GM19467 (cell line): ENCODE measurements around the gene CACNA1A.
"Not testable (repeated sequence)": the region's sequence is repeated elsewhere in the genome, so short reads cannot be mapped to it uniquely, and the experiment has no call there.

Experiments
- ATAC-seq: cut with Tn5 transposase; IDR thresholded peaks from one replicate; pipeline ENCODE4 v1.9.1; 2021; ENCODE audit warnings: mild to moderate bottlenecking, moderate library complexity; ENCODE audit not compliant: unreplicated experiment

The CACNA1A gene

DNA sequence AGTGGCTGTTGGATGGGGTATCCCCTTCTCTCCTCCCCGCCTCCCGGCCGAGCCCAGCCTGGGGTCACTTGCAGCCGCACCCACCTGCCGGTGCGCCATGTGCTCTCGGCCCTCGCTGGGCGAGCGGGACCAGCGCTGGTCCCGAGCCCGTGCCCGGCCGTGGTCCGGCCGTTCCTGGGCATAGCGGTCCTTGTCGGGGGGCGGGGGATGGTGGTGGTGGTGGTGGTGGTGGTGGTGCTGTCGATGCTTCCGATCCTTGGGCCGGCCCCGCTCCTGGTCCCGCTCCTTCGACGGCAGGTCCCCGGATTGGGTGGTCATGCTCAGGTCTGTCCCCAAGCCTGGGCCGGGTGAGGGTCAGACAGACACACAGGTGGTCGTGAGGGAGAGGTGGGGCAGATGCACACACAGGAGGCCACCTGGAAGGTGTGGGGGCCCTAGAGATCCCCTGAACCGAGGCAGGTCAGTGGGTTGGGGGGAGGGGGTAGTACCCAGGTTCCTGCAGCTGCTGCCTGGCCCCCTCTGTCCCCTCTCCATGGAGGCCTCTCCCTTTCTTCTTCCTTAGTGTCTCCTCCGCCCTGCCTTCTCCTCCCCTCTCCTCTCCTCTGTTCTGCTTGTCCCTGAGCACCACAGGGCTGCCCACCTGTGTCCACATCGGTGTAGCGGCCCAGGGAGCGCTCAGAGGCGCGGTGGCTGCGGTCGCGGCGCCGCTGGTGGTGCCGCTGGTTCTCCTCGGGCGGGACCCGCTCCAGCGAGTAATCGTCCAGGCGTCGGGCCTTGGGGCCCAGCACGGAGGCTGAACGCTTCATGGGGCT is 297.4 kb downstream of the CACNA1A start:
- ATAC-seq = no peak

DNA sequence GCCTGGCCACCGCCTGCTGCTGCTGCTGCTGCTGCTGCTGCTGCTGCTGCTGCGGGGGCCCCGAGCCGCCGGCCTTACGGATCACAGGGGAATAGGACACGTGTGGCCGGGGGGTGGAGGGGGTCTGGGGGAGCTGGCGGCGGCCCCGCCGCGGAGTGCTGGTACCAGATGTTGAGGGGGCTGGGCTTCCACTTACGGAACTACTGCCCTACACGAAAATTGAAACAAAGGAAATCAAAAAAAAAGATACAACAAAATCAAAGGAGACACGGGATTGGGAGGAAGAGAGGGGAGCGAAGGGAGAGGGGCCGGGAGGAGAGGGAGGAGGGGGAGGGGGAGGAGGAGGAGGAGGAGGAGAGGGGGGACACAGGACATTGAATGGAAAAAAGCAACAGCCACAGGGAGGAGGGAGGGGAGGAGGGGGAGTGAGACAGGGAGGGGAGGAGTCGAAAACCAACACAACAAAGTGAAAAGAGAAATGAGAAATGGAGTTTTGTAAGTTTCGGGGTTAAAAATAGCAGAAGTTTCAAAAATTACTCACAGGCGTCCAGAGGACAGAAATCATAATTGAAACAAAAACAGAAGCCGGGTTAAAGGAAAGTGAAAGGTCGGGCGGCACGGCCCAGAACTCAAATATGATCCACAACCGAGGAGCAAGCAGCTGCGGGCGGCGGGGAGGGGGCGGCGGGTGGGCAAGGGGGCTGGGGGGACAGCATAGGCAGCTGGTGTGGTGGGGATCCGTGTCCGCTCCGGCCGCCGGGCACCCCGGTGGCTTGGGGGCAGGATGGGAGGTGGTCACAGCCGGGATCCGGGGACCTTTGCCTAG is 298.2 kb downstream of the CACNA1A start:
- ATAC-seq = peak; percentile 51

DNA sequence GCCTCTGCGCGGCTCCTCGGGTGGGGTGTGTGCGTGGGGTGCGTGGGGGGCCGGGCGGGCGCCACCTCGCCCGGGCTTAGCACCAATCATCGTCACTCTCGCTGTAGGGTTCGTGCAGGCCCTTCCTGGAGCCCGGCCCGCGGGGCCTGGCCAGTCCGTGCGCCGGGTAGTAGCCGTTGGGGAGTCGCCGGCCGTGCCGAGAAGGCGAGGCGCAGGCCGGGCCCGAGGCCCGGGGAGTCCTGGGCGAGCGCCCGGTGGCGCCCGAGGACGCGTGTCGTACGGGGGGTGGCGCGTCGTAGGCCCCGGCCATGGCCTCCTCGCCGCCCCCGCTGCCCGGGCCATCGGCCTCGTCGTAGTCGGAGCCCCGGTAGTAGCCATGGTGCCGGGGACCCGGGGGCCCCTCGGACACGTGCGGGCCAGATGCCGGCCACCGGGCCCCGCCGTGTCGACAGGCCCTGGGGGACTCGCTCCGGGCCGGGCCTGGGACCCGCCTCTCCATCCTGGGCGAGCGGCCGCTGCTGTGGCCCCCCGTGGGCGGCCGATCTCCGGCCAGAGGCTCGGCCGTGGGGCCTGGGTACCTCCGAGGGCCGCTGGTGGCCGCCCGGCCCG is 298.9 kb downstream of the CACNA1A start:
- ATAC-seq = no peak

DNA sequence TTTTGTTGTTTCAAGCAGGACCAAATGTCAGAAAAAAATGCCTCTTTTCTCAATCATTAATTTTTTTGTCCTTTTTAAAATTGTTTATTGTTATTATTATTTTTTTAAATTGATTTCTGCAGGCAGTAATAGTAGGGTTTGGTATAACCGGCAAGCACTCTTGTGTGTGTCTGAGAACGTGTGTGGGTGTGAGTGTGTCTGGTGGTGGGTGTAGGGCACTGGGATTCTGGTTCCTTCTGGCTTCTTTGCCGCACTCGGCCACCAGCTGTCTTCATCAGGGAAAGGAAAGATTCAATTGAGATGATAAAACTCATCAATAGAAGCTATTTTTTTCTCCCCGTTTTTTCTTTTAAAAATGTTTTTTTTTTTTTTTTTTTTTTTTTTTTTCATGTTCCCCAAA is 299.7 kb downstream of the CACNA1A start:
- ATAC-seq = no peak

DNA sequence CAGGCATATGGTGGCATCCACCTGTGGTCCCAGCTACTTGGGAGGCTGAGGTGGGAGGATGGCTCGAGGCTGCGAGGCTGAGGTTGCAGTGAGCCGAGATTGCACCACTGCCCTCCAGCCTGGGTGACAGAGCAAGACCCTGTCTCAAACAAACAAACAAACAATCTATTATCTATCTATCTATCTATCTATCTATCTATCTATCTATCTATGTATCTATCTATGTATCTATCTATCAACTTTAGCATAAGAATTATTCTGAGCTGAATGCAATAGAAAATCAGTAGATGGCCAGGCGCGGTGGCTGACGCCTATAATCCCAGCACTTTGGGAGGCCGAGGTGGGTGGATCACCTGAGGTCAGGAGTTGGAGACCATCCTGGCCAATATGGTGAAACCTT is 304.2 kb downstream of the CACNA1A start:
- ATAC-seq = not testable (repeated sequence)

DNA sequence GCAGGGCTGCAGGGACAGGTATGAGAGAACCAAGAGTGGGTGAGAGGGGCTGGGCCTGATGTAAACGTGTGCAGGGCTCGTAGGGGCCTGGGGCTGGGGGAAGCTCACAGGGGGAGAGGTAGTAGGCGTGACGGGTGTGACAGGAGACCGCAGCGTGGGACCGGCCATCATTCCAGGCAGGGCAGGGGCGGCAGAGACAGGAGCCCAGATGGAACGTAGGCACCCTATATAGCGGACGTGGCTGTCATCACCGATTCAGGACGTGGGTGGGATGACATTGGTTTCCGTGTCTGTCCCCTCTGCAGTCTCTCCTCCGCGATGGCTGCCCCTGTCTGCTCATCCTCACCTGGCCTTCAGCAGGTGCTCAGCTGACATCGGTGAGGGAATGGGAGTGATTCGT is 307.6 kb downstream of the CACNA1A start:
- no peak for ATAC-seq

DNA sequence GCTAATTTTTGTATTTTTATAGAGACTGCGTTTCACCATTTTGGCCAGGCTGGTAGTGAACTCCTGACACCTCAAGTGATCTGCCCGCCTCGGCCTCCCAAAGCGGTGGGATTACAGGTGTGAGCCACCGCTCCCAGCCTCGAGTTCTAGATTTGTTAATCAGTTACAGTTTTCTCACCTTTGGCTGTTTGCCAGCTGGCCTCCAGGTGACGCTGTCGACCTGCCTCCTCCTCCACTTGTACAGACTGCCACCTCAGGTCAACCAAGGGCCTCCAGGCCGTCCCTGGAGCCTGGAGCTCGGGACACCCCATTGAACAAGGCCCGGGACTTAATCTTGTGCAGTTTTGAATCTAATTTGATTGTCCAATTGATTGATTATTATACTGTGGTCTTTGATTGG is 310.6 kb downstream of the CACNA1A start:
- no peak for ATAC-seq

DNA sequence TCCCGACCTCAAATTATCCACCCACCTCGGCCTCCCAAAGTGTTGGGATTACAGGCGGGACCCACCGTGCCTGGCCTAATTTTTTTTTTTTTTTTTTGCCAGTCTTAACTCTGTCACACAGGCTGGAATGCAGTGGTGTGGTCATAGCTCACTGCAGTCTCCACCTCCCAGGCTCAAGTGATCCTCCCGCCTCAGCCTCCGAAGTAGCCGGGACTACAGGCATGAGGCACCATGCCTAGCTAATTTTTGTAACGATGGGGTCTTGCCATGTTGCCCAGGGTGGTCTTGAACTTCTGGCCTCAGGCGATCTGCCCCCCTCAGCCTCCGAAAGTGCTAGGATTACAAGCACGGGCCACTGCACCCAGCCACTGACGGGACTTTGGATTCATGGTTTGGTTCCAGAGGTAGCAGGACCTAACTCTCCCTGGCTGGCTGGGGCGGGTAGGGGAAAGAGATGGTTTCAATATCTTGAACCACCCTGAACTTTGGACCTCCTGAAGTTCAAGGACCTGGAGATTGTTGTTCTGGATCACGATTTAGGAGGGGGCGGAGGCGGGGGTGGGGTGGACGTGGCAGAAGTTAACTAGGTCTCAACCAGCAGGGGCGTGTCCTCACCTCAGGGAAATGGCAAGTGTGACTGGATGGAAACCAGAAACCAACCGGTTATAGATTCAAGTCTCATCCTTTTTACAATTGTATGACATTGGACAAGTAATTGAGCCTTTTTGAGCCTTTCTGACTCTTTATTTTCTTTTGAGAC is 315.3 kb downstream of the CACNA1A start:
- no peak for ATAC-seq

DNA sequence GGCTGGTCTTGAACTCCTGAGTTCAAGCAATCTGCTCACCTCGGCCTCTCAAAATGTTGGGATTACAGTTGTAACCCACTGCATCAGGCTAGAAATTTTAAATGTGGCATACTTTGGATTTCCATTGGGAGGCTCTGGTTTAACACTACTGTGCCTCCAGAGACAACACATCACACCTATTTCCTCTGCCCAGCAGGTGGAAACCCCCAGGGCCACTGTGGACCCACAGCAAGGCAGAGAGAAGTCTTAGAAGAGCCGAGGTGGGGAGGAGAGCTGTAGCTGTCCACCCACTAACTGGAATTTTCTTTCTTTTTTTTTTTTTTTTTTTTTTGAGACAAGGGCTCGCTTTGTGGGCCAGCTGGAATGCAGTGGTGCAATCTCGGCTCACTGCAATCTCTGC is 316.7 kb downstream of the CACNA1A start:
- no peak for ATAC-seq

DNA sequence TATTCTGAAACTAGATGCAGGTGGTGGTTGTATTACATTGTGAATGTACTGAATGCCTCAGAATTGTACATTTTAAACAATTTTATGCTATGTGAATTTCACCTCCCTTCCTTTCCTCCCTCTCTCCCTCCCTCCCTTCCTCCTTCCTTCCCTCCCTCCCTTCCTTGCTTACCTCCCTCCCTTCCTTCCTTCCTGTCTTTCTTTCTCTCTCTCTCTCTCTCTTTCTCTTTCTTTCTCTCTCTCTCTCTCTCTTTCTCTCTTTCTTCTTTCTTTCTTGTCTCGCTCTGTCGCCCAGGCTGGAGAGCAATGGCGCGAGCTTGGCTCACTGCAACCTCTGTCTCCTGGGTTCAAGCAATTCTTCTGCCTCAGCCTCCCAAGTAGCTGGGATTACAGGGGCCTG is 318.9 kb downstream of the CACNA1A start:
- no peak for ATAC-seq

DNA sequence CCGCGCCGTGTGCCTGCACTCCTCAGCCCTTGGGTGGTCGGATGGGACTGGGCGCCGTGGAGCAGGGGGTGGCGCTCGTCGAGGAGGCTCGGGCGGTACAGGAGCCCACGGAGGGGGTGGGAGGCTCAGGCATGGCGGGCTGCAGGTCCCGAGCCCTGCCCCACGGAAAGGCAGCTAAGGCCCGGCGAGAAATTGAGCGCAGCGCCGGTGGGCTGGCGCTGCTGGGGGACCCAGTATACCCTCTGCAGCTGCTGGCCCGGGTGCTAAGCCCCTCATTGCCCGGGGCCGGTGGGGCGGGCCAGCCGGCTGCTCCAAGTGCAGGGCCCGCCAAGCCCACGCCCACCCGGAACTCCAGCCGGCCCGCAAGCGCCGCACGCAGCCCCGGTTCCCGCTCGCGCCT is 319.6 kb downstream of the CACNA1A start:
- not testable (repeated sequence) for ATAC-seq

DNA sequence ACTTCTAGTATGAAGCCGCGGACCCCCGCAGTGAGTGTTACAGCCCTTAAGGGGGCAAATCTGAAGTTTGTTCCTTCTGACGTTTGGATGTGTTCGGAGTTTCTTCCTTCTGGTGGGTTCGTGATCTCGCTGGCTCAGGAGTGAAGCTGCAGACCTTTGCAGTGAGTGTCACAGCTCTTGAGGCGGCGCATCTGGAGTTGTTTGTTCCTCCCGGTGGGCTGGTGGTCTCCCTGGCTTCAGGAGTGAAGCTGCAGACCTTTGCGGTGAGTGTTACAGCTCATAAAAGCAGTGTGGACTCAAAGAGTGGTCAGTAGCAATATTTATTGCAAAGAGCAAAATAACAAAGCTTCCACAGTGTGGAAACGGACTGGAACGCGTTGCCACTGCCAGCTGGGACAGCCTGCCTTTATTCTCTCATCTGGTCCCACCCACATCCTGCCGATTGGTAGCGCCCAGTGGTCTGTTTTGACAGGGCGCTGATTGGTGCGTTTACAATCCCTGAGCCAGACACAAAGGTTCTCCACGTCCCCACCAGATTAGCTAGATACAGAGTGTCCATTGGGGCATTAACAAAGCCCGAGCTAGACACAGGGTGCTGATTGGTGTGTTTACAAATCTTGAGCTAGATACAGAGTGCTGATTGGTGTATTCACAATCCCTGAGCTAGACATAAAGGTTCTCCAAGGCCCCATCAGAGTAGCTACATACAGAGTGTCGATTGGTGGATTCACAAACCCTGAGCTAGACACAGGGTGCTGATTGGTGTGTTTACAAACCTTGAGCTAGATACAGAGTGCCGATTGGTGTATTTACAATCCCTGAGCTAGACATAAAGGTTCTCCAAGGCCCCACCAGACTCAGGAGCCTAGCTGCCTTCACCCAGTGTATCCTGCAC is 320.3 kb downstream of the CACNA1A start:
- not testable (repeated sequence) for ATAC-seq

DNA sequence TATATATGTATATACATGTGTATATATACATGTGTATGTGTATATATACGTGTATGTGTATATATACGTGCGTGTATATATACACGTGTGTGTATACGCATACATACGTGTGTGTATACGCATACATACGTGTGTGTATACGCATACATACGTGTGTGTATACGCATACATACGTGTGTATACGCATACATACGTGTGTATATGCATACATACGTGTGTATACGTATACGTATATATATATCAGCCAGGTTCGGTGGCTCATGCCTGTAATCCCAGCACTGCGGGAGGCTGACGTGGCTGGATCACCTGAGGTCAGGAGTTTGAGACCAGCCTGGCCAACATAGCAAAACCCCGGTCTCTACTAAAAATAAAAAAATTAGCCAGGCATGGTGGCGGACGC is 321.4 kb downstream of the CACNA1A start:
- not testable (repeated sequence) for ATAC-seq

DNA sequence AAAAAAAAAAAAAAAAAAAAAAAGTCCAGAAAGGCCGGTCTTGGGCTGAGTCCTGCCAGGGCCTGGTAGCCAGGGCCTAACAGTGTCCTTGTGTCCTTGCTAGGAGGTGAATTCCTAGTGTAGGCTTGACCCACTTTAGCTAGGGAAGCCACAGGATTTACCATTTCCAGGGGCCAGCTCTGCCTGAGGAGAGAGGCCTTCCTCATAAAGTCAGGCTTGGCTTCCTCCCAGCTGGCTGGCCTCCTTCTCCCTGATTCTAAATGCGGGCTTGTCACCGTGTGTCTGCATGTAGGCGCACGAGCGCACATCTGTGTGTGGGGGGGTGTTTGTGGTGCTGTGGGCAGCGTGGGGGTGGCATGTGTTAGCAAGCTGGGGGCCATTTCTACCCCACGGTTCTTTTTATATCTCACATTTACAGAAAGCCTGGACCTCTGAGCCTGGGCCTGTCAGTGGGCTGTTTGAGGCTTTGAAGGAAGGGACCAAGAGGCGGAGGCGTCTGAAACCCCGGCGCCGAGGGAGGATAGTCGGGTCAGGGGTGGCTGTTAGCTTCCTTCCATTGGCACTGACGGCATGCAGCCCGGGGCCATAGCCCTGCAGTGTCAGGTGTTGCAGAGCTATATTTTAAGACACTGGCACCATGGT is 324.4 kb downstream of the CACNA1A start:
- ATAC-seq = no peak

DNA sequence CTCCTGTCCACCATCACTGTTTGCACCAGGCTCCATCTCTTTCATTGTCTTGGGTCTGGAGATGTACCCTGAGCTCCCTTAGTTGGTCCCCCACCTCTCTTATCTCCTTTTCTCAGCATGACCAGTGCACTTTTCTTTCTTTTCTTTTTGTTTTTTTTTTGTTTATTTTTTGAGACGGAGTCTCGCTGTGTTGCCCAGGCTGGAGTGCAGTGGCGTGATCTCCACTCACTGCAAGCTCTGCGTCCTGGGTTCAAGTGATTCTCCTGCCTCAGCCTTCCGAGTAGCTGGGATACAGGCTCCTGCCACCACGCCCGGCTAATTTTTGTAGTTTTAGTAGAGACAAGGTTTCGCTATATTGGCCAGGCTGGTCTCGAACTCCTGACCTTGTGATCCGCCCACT is 328.0 kb downstream of the CACNA1A start:
- ATAC-seq = not testable (repeated sequence)

DNA sequence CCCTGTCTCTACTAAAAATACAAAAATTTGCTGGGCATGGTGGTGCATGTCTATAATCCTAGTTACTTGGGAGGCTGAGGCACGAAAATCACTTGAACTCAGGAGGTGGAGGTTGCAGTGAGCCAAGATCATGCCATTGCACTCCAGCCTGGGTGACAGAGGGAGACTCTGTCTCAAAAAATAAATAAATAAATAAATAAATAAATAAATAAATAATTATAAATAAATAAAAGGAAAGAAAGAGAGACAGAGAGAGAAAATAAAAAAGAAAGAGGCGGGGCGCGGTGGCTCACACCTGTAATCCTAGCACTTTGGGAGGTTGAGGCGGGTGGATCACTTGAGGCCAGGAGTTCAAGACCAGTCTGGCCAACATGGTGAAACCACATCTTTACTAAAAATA is 328.7 kb downstream of the CACNA1A start:
- ATAC-seq = not testable (repeated sequence)

DNA sequence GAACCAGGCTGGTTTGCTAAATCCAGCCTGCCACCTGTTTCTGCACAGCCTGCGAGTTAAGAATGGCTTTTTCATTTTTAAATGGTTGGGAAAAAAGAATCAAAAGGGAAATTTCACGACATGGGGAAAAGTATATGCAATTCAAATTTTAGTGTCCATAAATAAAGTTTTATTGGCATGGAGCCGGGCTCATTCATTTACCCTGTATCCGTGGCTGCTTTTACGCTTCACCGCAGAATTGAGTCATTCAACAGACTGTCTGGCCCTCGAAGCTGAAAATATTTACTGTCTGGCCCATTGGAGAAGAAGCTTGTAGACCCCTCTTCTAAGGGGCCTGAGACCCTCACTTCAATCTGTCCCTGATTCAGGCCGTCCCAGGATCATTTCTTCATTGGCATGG is 329.9 kb downstream of the CACNA1A start:
- ATAC-seq = no peak

DNA sequence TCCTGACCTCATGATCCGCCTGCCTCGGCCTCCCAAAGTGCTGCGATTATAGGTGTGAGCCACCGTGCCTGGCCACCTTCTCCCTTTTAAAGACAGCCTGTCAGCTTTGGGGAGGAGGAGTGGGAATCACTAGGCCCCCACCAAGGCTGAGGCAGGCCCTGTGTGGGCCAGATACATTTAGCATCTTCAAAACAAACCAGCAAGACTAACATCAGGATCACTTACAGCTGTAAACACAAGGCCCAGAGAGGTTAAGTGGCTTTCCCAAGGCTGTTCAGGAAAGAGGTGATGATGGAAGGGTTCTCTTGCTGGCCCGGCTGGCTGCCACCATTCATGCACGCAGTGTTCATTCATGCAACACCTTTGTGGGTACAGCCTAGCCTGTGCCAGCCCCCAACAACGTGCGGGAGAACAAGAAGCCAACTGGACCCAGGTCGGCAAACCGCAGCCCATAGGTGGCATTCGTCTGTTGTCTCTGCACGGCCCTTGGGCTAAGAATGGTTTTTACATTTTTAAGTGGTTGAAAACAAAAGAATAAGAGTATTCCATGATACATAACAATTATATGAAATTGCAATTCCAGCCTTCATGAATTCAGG is 333.0 kb downstream of the CACNA1A start:
- no peak for ATAC-seq
